CD8-positive, alpha-beta memory T cell (primary cell): ENCODE results near the gene SEMA3C. TPM values are rescaled to one million over a fixed set of nuclear protein-coding genes. Genes with fewer than 3 reads are reported as not detected.

Experiments
- CTCF ChIA-PET: fragments of 350-600 bp; sonication (Branson Sonifier 250); formaldehyde crosslinking; loops from one replicate; lab custom pipeline; 2021; ENCODE audit warnings: antibody characterized with exemption; lab: Charles Lee
- POLR2A ChIA-PET: fragments of 350-600 bp; sonication (Branson Sonifier 250); formaldehyde crosslinking; loops from one replicate; lab custom pipeline; 2021; ENCODE audit warnings: antibody characterized with exemption; lab: Charles Lee
- DNase-seq, 5 donors: peaks; one replicate each; pipeline versions ENCODE4 v3.0.0 to v3.0.0-alpha.2; 2020 to 2022; ENCODE audit warnings: mixed read lengths in 1 of 5
- H3K27ac ChIP-seq: one replicate; pipeline ENCODE4 v1.7.0; 2013; ENCODE audit warnings: low read depth, mild to moderate bottlenecking, low read length, moderate library complexity
- H3K27me3 ChIP-seq: 2 replicates; pipeline ENCODE4 v1.7.0; 2013; ENCODE audit warnings: low read length, mild to moderate bottlenecking; ENCODE audit not compliant: insufficient read depth, poor library complexity, severe bottlenecking
- H3K36me3 ChIP-seq: 2 replicates; pipeline ENCODE4 v1.7.0; 2013; ENCODE audit warnings: mild to moderate bottlenecking, low read length, moderate library complexity; ENCODE audit not compliant: insufficient read depth
- H3K4me1 ChIP-seq: 2 replicates; pipeline ENCODE4 v1.7.0; 2013; ENCODE audit warnings: mild to moderate bottlenecking, low read length, moderate library complexity; ENCODE audit not compliant: insufficient read depth
- H3K4me3 ChIP-seq: 2 replicates; pipeline ENCODE4 v1.7.0; 2013; ENCODE audit warnings: mild to moderate bottlenecking, low read length
- H3K9me3 ChIP-seq: 2 replicates; pipeline ENCODE4 v1.7.0; 2013; ENCODE audit warnings: mild to moderate bottlenecking, low read length
- H3K27ac Mint-ChIP-seq, 8 donors: one replicate each; pipeline ENCODE4 v1.8.0; 2020 to 2021; ENCODE audit warnings: mixed read lengths in 8 of 8, mild to moderate bottlenecking in 6 of 8, inconsistent platforms in 3 of 8, moderate library complexity in 3 of 8
- H3K27me3 Mint-ChIP-seq, 2 donors: one replicate each; pipeline ENCODE4 v1.8.0; 2020 to 2021; ENCODE audit warnings: mixed read lengths in 2 of 2, mild to moderate bottlenecking in 1 of 2, moderate library complexity in 1 of 2
- H3K36me3 Mint-ChIP-seq, 3 donors: one replicate each; pipeline ENCODE4 v1.8.0; 2020 to 2021; ENCODE audit warnings: mixed read lengths in 3 of 3, inconsistent platforms in 1 of 3, mild to moderate bottlenecking in 1 of 3
- H3K4me1 Mint-ChIP-seq, 3 donors: one replicate each; pipeline ENCODE4 v1.8.0; 2020 to 2021; ENCODE audit warnings: mixed read lengths in 3 of 3, inconsistent platforms in 1 of 3, mild to moderate bottlenecking in 1 of 3
- H3K4me3 Mint-ChIP-seq, 7 donors: one replicate each; pipeline ENCODE4 v1.8.0; 2020 to 2021; ENCODE audit warnings: mixed read lengths in 7 of 7, mild to moderate bottlenecking in 6 of 7, moderate library complexity in 4 of 7, inconsistent platforms in 2 of 7
- H3K9me3 Mint-ChIP-seq, 5 donors: one replicate each; pipeline ENCODE4 v1.8.0; 2020 to 2022; ENCODE audit warnings: mixed read lengths in 5 of 5, mild to moderate bottlenecking in 3 of 5, moderate library complexity in 2 of 5, inconsistent platforms in 1 of 5
- polyA plus RNA-seq: library from polyadenylated mRNA; unstranded; fragments of 300-500 nt; fragmentation: Illumina TruSeq; gene quantifications from one replicate; pipeline ENCODE4 v1.2.3, GENCODE V29; 2021
- total RNA-seq, 2 experiments: library from RNA; stranded (reverse); gene quantifications; one replicate each; pipeline ENCODE4 v1.2.3, GENCODE V29; 2021

SEMA3C gene
- total and polyA plus RNA-seq, 3 experiments from 2014 or later: not detected

GRCh38 chr7:80837345-80837744 lies 81.5 kb downstream of the SEMA3C start:
- no peaks in the 10 kb centered on the region for H3K36me3 Mint-ChIP-seq
- CTCF ChIA-PET: no interaction called here
- no peaks in the 10 kb centered on the region for H3K27me3 Mint-ChIP-seq
- no peaks in the 10 kb centered on the region for H3K4me1 ChIP-seq
- H3K4me3 ChIP-seq: no peak overlapping the region
- H3K27ac ChIP-seq: no peak overlapping the region
- H3K36me3 ChIP-seq: no peaks in the 10 kb centered on the region
- H3K27ac Mint-ChIP-seq: no peak overlapping the region
- no peak for DNase-seq
- H3K4me1 Mint-ChIP-seq: no peaks in the 10 kb centered on the region
- H3K9me3 Mint-ChIP-seq: peaks cover 7 to 31% (median 10%) of the 10 kb centered on the region in 5 donors
- H3K9me3 ChIP-seq: no peaks in the 10 kb centered on the region
- H3K27me3 ChIP-seq: no peaks in the 10 kb centered on the region
- H3K4me3 Mint-ChIP-seq: no peak overlapping the region
- POLR2A ChIA-PET: no interaction called here

DNA sequence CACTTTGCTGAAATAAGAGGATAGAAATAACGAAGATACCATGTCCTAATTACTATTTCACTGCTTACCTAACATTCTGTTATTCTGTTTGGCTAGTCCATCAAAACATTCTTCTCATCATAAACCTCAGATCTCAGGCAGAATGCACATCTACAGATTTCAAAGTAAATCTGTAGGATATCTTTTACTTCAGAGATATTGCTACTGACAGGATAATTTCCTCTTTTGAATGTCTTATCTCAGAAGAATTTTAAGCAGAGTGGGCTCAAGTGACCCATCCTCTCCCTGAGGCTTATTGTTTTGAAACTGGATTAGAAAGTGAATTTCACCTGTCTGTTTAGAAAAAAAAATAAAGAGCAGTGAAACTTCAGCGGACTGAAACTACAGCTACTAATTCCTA lies 83.6 kb downstream of the SEMA3C start:
- no peak for DNase-seq
- Mint-ChIP-seq H3K36me3 (no peaks in the 10 kb centered on the region), H3K4me3 (no peak overlapping the region), H3K4me1 (no peaks in the 10 kb centered on the region), H3K27ac (no peak overlapping the region), H3K9me3 (peaks cover 5 to 21% (median 10%) of the 10 kb centered on the region in 5 donors), H3K27me3 (no peaks in the 10 kb centered on the region)
- Histone ChIP-seq H3K36me3 (no peaks in the 10 kb centered on the region), H3K27ac (no peak overlapping the region), H3K4me1 (no peaks in the 10 kb centered on the region), H3K27me3 (no peaks in the 10 kb centered on the region), H3K4me3 (no peak overlapping the region), H3K9me3 (no peaks in the 10 kb centered on the region)
- CTCF ChIA-PET: no interaction called here
- POLR2A ChIA-PET: no interaction called here

GRCh38 chr7:80833289-80834268 lies 85.3 kb downstream of the SEMA3C start:
- H3K27me3 Mint-ChIP-seq: no peaks in the 10 kb centered on the region
- H3K4me3 Mint-ChIP-seq: no peak overlapping the region
- no peaks in the 10 kb centered on the region for H3K4me1 Mint-ChIP-seq
- Histone ChIP-seq H3K36me3 (no peaks in the 10 kb centered on the region), H3K27ac (no peak overlapping the region), H3K27me3 (no peaks in the 10 kb centered on the region), H3K4me1 (no peaks in the 10 kb centered on the region), H3K9me3 (no peaks in the 10 kb centered on the region), H3K4me3 (no peak overlapping the region)
- ChIA-PET POLR2A (no interaction called here), CTCF (no interaction called here)
- DNase-seq: no peak
- H3K9me3 Mint-ChIP-seq: peaks cover 2 to 17% (median 9%) of the 10 kb centered on the region in 5 donors
- H3K27ac Mint-ChIP-seq: no peak overlapping the region
- H3K36me3 Mint-ChIP-seq: no peaks in the 10 kb centered on the region

DNA sequence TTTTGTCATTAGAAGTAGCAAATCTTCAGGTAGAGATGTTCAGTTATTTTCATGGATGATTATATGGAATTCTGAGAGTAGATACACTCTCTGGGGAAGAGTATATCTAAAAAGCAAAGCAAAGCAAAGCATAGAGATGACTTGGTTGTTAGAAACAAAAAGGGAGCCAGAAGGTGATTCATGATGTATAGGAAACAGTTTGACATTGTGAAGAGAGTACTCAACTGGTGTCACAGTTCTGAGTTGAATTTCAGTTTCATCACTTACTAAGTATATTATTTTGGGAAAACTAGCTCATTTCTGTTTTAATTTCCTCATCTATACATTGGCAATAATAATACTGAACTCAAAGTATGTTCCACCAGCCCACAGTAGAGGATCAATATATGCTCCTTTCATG lies 86.8 kb downstream of the SEMA3C start:
- no peaks in the 10 kb centered on the region for H3K4me1 Mint-ChIP-seq
- no peak overlapping the region for H3K27ac ChIP-seq
- H3K9me3 ChIP-seq: no peaks in the 10 kb centered on the region
- no peaks in the 10 kb centered on the region for H3K36me3 ChIP-seq
- DNase-seq: no peak
- peaks cover 2 to 12% (median 7%) of the 10 kb centered on the region in 5 donors for H3K9me3 Mint-ChIP-seq
- H3K4me1 ChIP-seq: no peaks in the 10 kb centered on the region
- H3K27me3 ChIP-seq: no peaks in the 10 kb centered on the region
- ChIA-PET POLR2A (no interaction called here), CTCF (no interaction called here)
- H3K4me3 ChIP-seq: no peak overlapping the region
- H3K36me3 Mint-ChIP-seq: no peaks in the 10 kb centered on the region
- no peaks in the 10 kb centered on the region for H3K27me3 Mint-ChIP-seq
- no peak overlapping the region for H3K27ac Mint-ChIP-seq
- H3K4me3 Mint-ChIP-seq: no peak overlapping the region

- Histone ChIP-seq H3K36me3 (no peaks in the 10 kb centered on the region), H3K27me3 (no peaks in the 10 kb centered on the region), H3K9me3 (no peaks in the 10 kb centered on the region), H3K4me1 (no peaks in the 10 kb centered on the region), H3K4me3 (no peak overlapping the region), H3K27ac (no peak overlapping the region)
- Mint-ChIP-seq H3K4me1 (no peaks in the 10 kb centered on the region), H3K9me3 (peaks cover 4 to 9% (median 5%) of the 10 kb centered on the region in 5 donors), H3K36me3 (no peaks in the 10 kb centered on the region), H3K27me3 (no peaks in the 10 kb centered on the region), H3K4me3 (no peak overlapping the region), H3K27ac (no peak overlapping the region)
- DNase-seq: no peak
- ChIA-PET POLR2A (no interaction called here), CTCF (no interaction called here)
Measured at GRCh38 chr7:80830584-80831285, 88.1 kb downstream of the SEMA3C start.

DNA sequence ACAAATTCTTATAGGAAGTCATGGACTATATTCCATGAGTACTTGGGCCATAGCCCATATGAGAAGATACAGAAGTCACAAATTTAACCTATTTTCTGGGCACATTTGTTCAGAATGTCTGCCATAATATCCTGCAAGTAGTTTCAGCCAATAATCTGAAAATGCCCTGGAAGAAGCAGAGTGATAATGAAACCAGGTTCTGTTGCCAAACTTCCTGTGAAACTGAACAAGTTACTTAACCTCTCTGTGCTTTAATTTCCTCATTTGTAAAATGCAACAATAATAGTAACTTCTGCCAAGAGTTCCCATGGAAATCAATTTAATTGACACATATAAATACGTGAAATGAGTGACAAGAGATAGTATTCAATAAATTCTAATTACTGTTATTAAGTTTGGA lies 88.8 kb downstream of the SEMA3C start:
- H3K27me3 ChIP-seq: no peaks in the 10 kb centered on the region
- Mint-ChIP-seq H3K27ac (no peak overlapping the region), H3K4me1 (no peaks in the 10 kb centered on the region), H3K9me3 (peaks cover 4 to 8% (median 7%) of the 10 kb centered on the region in 5 donors), H3K4me3 (no peak overlapping the region), H3K27me3 (no peaks in the 10 kb centered on the region), H3K36me3 (no peaks in the 10 kb centered on the region)
- no peak for DNase-seq
- H3K9me3 ChIP-seq: no peaks in the 10 kb centered on the region
- no peak overlapping the region for H3K4me3 ChIP-seq
- no peaks in the 10 kb centered on the region for H3K36me3 ChIP-seq
- H3K27ac ChIP-seq: no peak overlapping the region
- ChIA-PET POLR2A (no interaction called here), CTCF (no interaction called here)
- H3K4me1 ChIP-seq: no peaks in the 10 kb centered on the region

GRCh38 chr7:80829527-80829926 lies 89.3 kb downstream of the SEMA3C start:
- H3K27ac Mint-ChIP-seq: no peak overlapping the region
- no peaks in the 10 kb centered on the region for H3K9me3 ChIP-seq
- H3K4me1 Mint-ChIP-seq: no peaks in the 10 kb centered on the region
- H3K9me3 Mint-ChIP-seq: peaks cover 4 to 8% (median 7%) of the 10 kb centered on the region in 5 donors
- no peaks in the 10 kb centered on the region for H3K36me3 Mint-ChIP-seq
- DNase-seq: no peak
- no peaks in the 10 kb centered on the region for H3K27me3 Mint-ChIP-seq
- H3K4me3 ChIP-seq: no peak overlapping the region
- ChIA-PET POLR2A (no interaction called here), CTCF (no interaction called here)
- H3K27ac ChIP-seq: no peak overlapping the region
- H3K4me3 Mint-ChIP-seq: no peak overlapping the region
- H3K36me3 ChIP-seq: no peaks in the 10 kb centered on the region
- H3K4me1 ChIP-seq: no peaks in the 10 kb centered on the region
- H3K27me3 ChIP-seq: no peaks in the 10 kb centered on the region

GRCh38 chr7:80827239-80827633 lies 91.6 kb downstream of the SEMA3C start:
- H3K27ac ChIP-seq: no peak overlapping the region
- Mint-ChIP-seq H3K4me3 (no peak overlapping the region), H3K9me3 (peaks cover 4 to 8% (median 5%) of the 10 kb centered on the region in 5 donors), H3K4me1 (no peaks in the 10 kb centered on the region), H3K27ac (no peak overlapping the region), H3K27me3 (no peaks in the 10 kb centered on the region), H3K36me3 (no peaks in the 10 kb centered on the region)
- no peaks in the 10 kb centered on the region for H3K4me1 ChIP-seq
- ChIA-PET CTCF (no interaction called here), POLR2A (no interaction called here)
- H3K9me3 ChIP-seq: no peaks in the 10 kb centered on the region
- no peaks in the 10 kb centered on the region for H3K36me3 ChIP-seq
- no peak for DNase-seq
- H3K4me3 ChIP-seq: no peak overlapping the region
- H3K27me3 ChIP-seq: no peaks in the 10 kb centered on the region
